Activated naive CD8-positive, alpha-beta T cell treated with anti-CD3 and anti-CD28 coated beads, Interleukin-2, amount 50 U/mL, for 24 hours (primary cell): ENCODE results near the gene GPR52.
A peak's percentile ranks its signal among the peaks of the same experiment; 100 is the strongest.
"Not testable (repeated sequence)": the region's sequence is repeated elsewhere in the genome, so short reads cannot be mapped to it uniquely, and the experiment has no call there.

ENCODE experiments used
- ATAC-seq: fragments of 150-1000 bp; cut with Tn5 transposase; one replicate; pipeline ENCODE4 v1.10.0; 2021
- DNase-seq: peaks from one replicate; pipeline ENCODE4 v3.0.0; 2021
- H3K27ac Mint-ChIP-seq: one replicate; pipeline ENCODE4 v1.8.0; 2021; ENCODE audit warnings: mild to moderate bottlenecking, mixed read lengths
- H3K27me3 Mint-ChIP-seq: one replicate; pipeline ENCODE4 v1.8.0; 2021; ENCODE audit warnings: mixed read lengths
- H3K36me3 Mint-ChIP-seq: one replicate; pipeline ENCODE4 v1.8.0; 2021; ENCODE audit warnings: low read depth, mixed read lengths
- H3K4me1 Mint-ChIP-seq: one replicate; pipeline ENCODE4 v1.8.0; 2021; ENCODE audit warnings: mixed read lengths
- H3K4me3 Mint-ChIP-seq: one replicate; pipeline ENCODE4 v1.8.0; 2021; ENCODE audit warnings: mild to moderate bottlenecking, moderate library complexity, mixed read lengths
- H3K9me3 Mint-ChIP-seq: one replicate; pipeline ENCODE4 v1.8.0; 2021; ENCODE audit warnings: mixed read lengths

Gene GPR52

GRCh38 chr1:174447866-174448530, at the start of gene GPR52:
TSS of gene GPR52 (plus strand) at chr1:174447964. CDS start at chr1:174448112, 148 bp downstream.
- no peaks in the 10 kb centered on the region for H3K9me3 Mint-ChIP-seq
- no peaks in the 10 kb centered on the region for H3K4me1 Mint-ChIP-seq
- no peak for DNase-seq
- H3K36me3 Mint-ChIP-seq: no peaks in the 10 kb centered on the region
- no peak within 1 kb of the TSS for H3K27ac Mint-ChIP-seq
- no peak within 1 kb of the TSS for H3K4me3 Mint-ChIP-seq
- ATAC-seq: no peak
- H3K27me3 Mint-ChIP-seq: no peaks in the 10 kb centered on the region

- peak; percentile 3 for DNase-seq
- Mint-ChIP-seq H3K4me3 (no peak overlapping the region), H3K9me3 (no peaks in the 10 kb centered on the region), H3K4me1 (peaks cover 9% of the 10 kb centered on the region), H3K27ac (no peak overlapping the region), H3K36me3 (peaks cover 47% of the 10 kb centered on the region), H3K27me3 (no peaks in the 10 kb centered on the region)
- ATAC-seq: peak; percentile 68
These were observed 49.5 kb upstream of the GPR52 start for GRCh38 chr1:174398246-174398645.

GRCh38 chr1:174399211-174399610, 48.6 kb upstream of the GPR52 start:
- no peaks in the 10 kb centered on the region for H3K9me3 Mint-ChIP-seq
- H3K4me3 Mint-ChIP-seq: no peak overlapping the region
- H3K4me1 Mint-ChIP-seq: peaks cover 9% of the 10 kb centered on the region
- no peak for ATAC-seq
- H3K27me3 Mint-ChIP-seq: no peaks in the 10 kb centered on the region
- no peak for DNase-seq
- peaks cover 40% of the 10 kb centered on the region for H3K36me3 Mint-ChIP-seq
- no peak overlapping the region for H3K27ac Mint-ChIP-seq

GRCh38 chr1:174401075-174401474, 46.7 kb upstream of the GPR52 start:
- no peak for DNase-seq
- ATAC-seq: no peak
- Mint-ChIP-seq H3K27me3 (no peaks in the 10 kb centered on the region), H3K27ac (no peak overlapping the region), H3K36me3 (peaks cover 38% of the 10 kb centered on the region), H3K9me3 (no peaks in the 10 kb centered on the region), H3K4me3 (no peak overlapping the region), H3K4me1 (peaks cover 9% of the 10 kb centered on the region)

GRCh38 chr1:174405219-174405618, 42.5 kb upstream of the GPR52 start:
- H3K27ac Mint-ChIP-seq: no peak overlapping the region
- no peak overlapping the region for H3K4me3 Mint-ChIP-seq
- DNase-seq (no peak), ATAC-seq (no peak)
- H3K4me1 Mint-ChIP-seq: no peaks in the 10 kb centered on the region
- H3K27me3 Mint-ChIP-seq: no peaks in the 10 kb centered on the region
- H3K36me3 Mint-ChIP-seq: peaks cover 15% of the 10 kb centered on the region
- H3K9me3 Mint-ChIP-seq: peaks cover 4% of the 10 kb centered on the region

- Mint-ChIP-seq H3K27me3 (no peaks in the 10 kb centered on the region), H3K4me3 (no peak overlapping the region), H3K4me1 (no peaks in the 10 kb centered on the region), H3K36me3 (peaks cover 8% of the 10 kb centered on the region), H3K27ac (no peak overlapping the region), H3K9me3 (peaks cover 4% of the 10 kb centered on the region)
- DNase-seq (no peak), ATAC-seq (no peak)
These were observed 41.3 kb upstream of the GPR52 start for GRCh38 chr1:174406421-174406820.

- no peak overlapping the region for H3K27ac Mint-ChIP-seq
- H3K4me3 Mint-ChIP-seq: no peak overlapping the region
- no peaks in the 10 kb centered on the region for H3K4me1 Mint-ChIP-seq
- ATAC-seq (no peak), DNase-seq (no peak)
- no peaks in the 10 kb centered on the region for H3K27me3 Mint-ChIP-seq
- peaks cover 4% of the 10 kb centered on the region for H3K9me3 Mint-ChIP-seq
- peaks cover 8% of the 10 kb centered on the region for H3K36me3 Mint-ChIP-seq
These were observed 40.1 kb upstream of the GPR52 start for GRCh38 chr1:174407665-174408064.

GRCh38 chr1:174408146-174408545, 39.6 kb upstream of the GPR52 start:
- no peak overlapping the region for H3K4me3 Mint-ChIP-seq
- ATAC-seq (no peak), DNase-seq (no peak)
- H3K36me3 Mint-ChIP-seq: peaks cover 8% of the 10 kb centered on the region
- no peak overlapping the region for H3K27ac Mint-ChIP-seq
- H3K27me3 Mint-ChIP-seq: no peaks in the 10 kb centered on the region
- peaks cover 4% of the 10 kb centered on the region for H3K9me3 Mint-ChIP-seq
- no peaks in the 10 kb centered on the region for H3K4me1 Mint-ChIP-seq

GRCh38 chr1:174409801-174410200, 38.0 kb upstream of the GPR52 start:
- not testable (repeated sequence) for H3K27ac Mint-ChIP-seq, H3K36me3 Mint-ChIP-seq, H3K4me1 Mint-ChIP-seq, DNase-seq, H3K9me3 Mint-ChIP-seq, H3K4me3 Mint-ChIP-seq, ATAC-seq, H3K27me3 Mint-ChIP-seq

- no peaks in the 10 kb centered on the region for H3K27me3 Mint-ChIP-seq
- DNase-seq (no peak), ATAC-seq (no peak)
- no peak overlapping the region for H3K4me3 Mint-ChIP-seq
- H3K36me3 Mint-ChIP-seq: peaks cover 8% of the 10 kb centered on the region
- peaks cover 6% of the 10 kb centered on the region for H3K4me1 Mint-ChIP-seq
- H3K27ac Mint-ChIP-seq: no peak overlapping the region
- H3K9me3 Mint-ChIP-seq: peaks cover 4% of the 10 kb centered on the region
These were observed 34.1 kb upstream of the GPR52 start for GRCh38 chr1:174413632-174414031.

- Mint-ChIP-seq H3K4me1 (peaks cover 9% of the 10 kb centered on the region), H3K27me3 (no peaks in the 10 kb centered on the region), H3K4me3 (peak overlapping the region; percentile 36), H3K9me3 (peaks cover 4% of the 10 kb centered on the region), H3K36me3 (peaks cover 8% of the 10 kb centered on the region), H3K27ac (peak overlapping the region; percentile 23)
- DNase-seq: no peak
- no peak for ATAC-seq
These were observed 33.6 kb upstream of the GPR52 start for GRCh38 chr1:174414203-174414602.

- DNase-seq: no peak
- no peak overlapping the region for H3K4me3 Mint-ChIP-seq
- H3K36me3 Mint-ChIP-seq: peaks cover 5% of the 10 kb centered on the region
- H3K27ac Mint-ChIP-seq: no peak overlapping the region
- no peak for ATAC-seq
- H3K4me1 Mint-ChIP-seq: peaks cover 14% of the 10 kb centered on the region
- H3K9me3 Mint-ChIP-seq: no peaks in the 10 kb centered on the region
- H3K27me3 Mint-ChIP-seq: no peaks in the 10 kb centered on the region
These were observed 32.3 kb upstream of the GPR52 start for GRCh38 chr1:174415506-174415905.

GRCh38 chr1:174417921-174418320, 29.8 kb upstream of the GPR52 start:
- ATAC-seq (no peak), DNase-seq (no peak)
- Mint-ChIP-seq H3K27me3 (no peaks in the 10 kb centered on the region), H3K36me3 (peaks cover 3% of the 10 kb centered on the region), H3K27ac (no peak overlapping the region), H3K4me1 (peaks cover 14% of the 10 kb centered on the region), H3K4me3 (no peak overlapping the region), H3K9me3 (no peaks in the 10 kb centered on the region)

GRCh38 chr1:174425121-174425520, 22.6 kb upstream of the GPR52 start:
- Mint-ChIP-seq H3K27ac (no peak overlapping the region), H3K4me3 (no peak overlapping the region), H3K9me3 (no peaks in the 10 kb centered on the region), H3K36me3 (peaks cover 3% of the 10 kb centered on the region), H3K27me3 (no peaks in the 10 kb centered on the region), H3K4me1 (peaks cover 1% of the 10 kb centered on the region)
- DNase-seq (no peak), ATAC-seq (no peak)

- Mint-ChIP-seq H3K4me1 (no peaks in the 10 kb centered on the region), H3K36me3 (peaks cover 5% of the 10 kb centered on the region), H3K27me3 (no peaks in the 10 kb centered on the region), H3K27ac (no peak overlapping the region), H3K9me3 (no peaks in the 10 kb centered on the region), H3K4me3 (no peak overlapping the region)
- ATAC-seq: no peak
- no peak for DNase-seq
These were observed 21.6 kb upstream of the GPR52 start for GRCh38 chr1:174426153-174426552.

GRCh38 chr1:174428033-174428432, 19.7 kb upstream of the GPR52 start:
- Mint-ChIP-seq H3K4me1 (no peaks in the 10 kb centered on the region), H3K36me3 (peaks cover 2% of the 10 kb centered on the region), H3K4me3 (no peak overlapping the region), H3K27ac (no peak overlapping the region), H3K9me3 (no peaks in the 10 kb centered on the region), H3K27me3 (no peaks in the 10 kb centered on the region)
- no peak for ATAC-seq
- no peak for DNase-seq
